Measurements from ENCODE around the gene SYT1. TPM values are rescaled to one million over a fixed set of nuclear protein-coding genes. Genes with fewer than 3 reads are reported as not detected.

SYT1 gene
- total RNA-seq, 1 donor from 2014 or later: 33.2 TPM

DNA sequence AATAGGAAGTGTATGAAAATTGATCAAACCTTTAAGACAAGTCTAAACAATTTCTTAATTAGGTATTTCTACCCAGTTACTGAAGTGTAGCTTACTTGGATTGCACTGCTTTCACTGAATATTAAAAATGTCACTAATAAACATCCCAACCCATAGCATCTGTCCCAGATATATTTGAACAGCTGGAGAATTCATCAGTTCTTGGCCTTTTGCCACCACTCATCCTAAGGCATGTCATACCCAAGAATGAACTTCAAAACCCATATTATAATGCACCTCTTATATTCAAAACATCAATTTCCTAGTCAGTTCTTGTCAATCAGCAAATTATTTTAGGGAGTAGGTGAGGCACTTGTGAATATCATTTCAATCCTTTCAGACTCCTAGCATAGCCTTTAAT, 433.9 kb downstream of the SYT1 start:
- FAIRE-seq (no peak), DNase-seq (ENCODE audit: low read depth) (no peak)
- H3K9me3 ChIP-seq (ENCODE audit: insufficient read depth, low read depth, low read length): no peaks in the 10 kb centered on the region
- Mint-ChIP-seq H3K27me3 (ENCODE audit: low read depth, unreplicated experiment) (no peaks in the 10 kb centered on the region), H3K27ac (ENCODE audit: unreplicated experiment) (no peak overlapping the region), H3K9me3 (ENCODE audit: unreplicated experiment) (no peaks in the 10 kb centered on the region), H3K36me3 (ENCODE audit: low read depth, unreplicated experiment) (peaks cover 9% of the 10 kb centered on the region), H3K4me1 (ENCODE audit: low read depth, unreplicated experiment) (no peaks in the 10 kb centered on the region), H3K4me3 (ENCODE audit: unreplicated experiment) (no peak overlapping the region)
- H3K27ac ChIP-seq (ENCODE audit: low read depth, low read length): no peak overlapping the region
- H2AFZ ChIP-seq (ENCODE audit: low read depth, low read length): no peak overlapping the region
- no peaks in the 10 kb centered on the region for H3K4me1 ChIP-seq (ENCODE audit: insufficient read depth, low read length)
- H3K4me2 ChIP-seq (ENCODE audit: low read length): no peak overlapping the region
- no peak overlapping the region for H3K4me3 ChIP-seq (ENCODE audit: insufficient read depth, low read depth, low read length)
- H3K79me2 ChIP-seq (ENCODE audit: insufficient read depth, low read length): no peaks in the 10 kb centered on the region
- TF ChIP-seq CTCF (IDR thresholded peaks at IDR 0.05; ENCODE audit: insufficient read depth, low read depth, low read length): no peak
- H3K27me3 ChIP-seq (ENCODE audit: insufficient read depth, low read length): no peaks in the 10 kb centered on the region
- no peaks in the 10 kb centered on the region for H4K20me1 ChIP-seq (ENCODE audit: insufficient read depth, low read length)
- peaks cover 5% of the 10 kb centered on the region for H3K36me3 ChIP-seq (ENCODE audit: insufficient read depth, low read length)
- H3K9ac ChIP-seq (ENCODE audit: low read length): no peak overlapping the region

GRCh38 chr12:79299447-79300198, 435.0 kb downstream of the SYT1 start:
- no peak overlapping the region for H3K27ac Mint-ChIP-seq (ENCODE audit: unreplicated experiment)
- no peak overlapping the region for H3K4me3 ChIP-seq (ENCODE audit: insufficient read depth, low read depth, low read length)
- no peaks in the 10 kb centered on the region for H4K20me1 ChIP-seq (ENCODE audit: insufficient read depth, low read length)
- no peak overlapping the region for H2AFZ ChIP-seq (ENCODE audit: low read depth, low read length)
- no peaks in the 10 kb centered on the region for H3K27me3 ChIP-seq (ENCODE audit: insufficient read depth, low read length)
- no peak overlapping the region for H3K27ac ChIP-seq (ENCODE audit: low read depth, low read length)
- peaks cover 9% of the 10 kb centered on the region for H3K36me3 Mint-ChIP-seq (ENCODE audit: low read depth, unreplicated experiment)
- no peak for FAIRE-seq
- no peaks in the 10 kb centered on the region for H3K27me3 Mint-ChIP-seq (ENCODE audit: low read depth, unreplicated experiment)
- H3K9me3 Mint-ChIP-seq (ENCODE audit: unreplicated experiment): no peaks in the 10 kb centered on the region
- no peak overlapping the region for H3K9ac ChIP-seq (ENCODE audit: low read length)
- H3K4me2 ChIP-seq (ENCODE audit: low read length): no peak overlapping the region
- TF ChIP-seq CTCF (IDR thresholded peaks at IDR 0.05; ENCODE audit: insufficient read depth, low read depth, low read length) (no peak), EZH2 (IDR thresholded peaks at IDR 0.05; ENCODE audit: insufficient read depth, low read length) (no peak)
- H3K4me1 Mint-ChIP-seq (ENCODE audit: low read depth, unreplicated experiment): no peaks in the 10 kb centered on the region
- peaks cover 4% of the 10 kb centered on the region for H3K36me3 ChIP-seq (ENCODE audit: insufficient read depth, low read length)
- no peaks in the 10 kb centered on the region for H3K4me1 ChIP-seq (ENCODE audit: insufficient read depth, low read length)
- no peaks in the 10 kb centered on the region for H3K79me2 ChIP-seq (ENCODE audit: insufficient read depth, low read length)
- no peak overlapping the region for H3K4me3 Mint-ChIP-seq (ENCODE audit: unreplicated experiment)
- no peaks in the 10 kb centered on the region for H3K9me3 ChIP-seq (ENCODE audit: insufficient read depth, low read depth, low read length)
- DNase-seq (ENCODE audit: low read depth): no peak

DNA sequence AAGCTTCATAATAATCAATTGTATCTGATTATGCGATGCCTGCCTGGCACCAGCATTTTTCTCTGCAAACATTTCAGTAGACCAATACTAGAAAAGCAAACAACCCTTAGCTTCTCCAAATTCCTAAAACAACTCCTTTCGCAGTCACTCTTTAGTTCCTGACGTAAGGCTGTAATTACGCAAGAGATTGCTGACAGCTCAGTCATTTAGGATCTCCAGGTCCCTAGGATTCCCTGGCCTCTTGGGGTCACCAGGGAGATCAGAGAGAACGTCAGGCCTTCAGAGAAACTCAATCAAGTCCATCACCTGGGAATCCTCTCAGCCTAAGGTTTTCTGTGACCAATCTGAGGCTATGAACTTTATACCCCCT, 435.6 kb downstream of the SYT1 start:
- H3K4me3 ChIP-seq (ENCODE audit: insufficient read depth, low read depth, low read length): no peak overlapping the region
- no peaks in the 10 kb centered on the region for H3K4me1 Mint-ChIP-seq (ENCODE audit: low read depth, unreplicated experiment)
- no peaks in the 10 kb centered on the region for H3K27me3 Mint-ChIP-seq (ENCODE audit: low read depth, unreplicated experiment)
- H4K20me1 ChIP-seq (ENCODE audit: insufficient read depth, low read length): no peaks in the 10 kb centered on the region
- no peak overlapping the region for H3K9ac ChIP-seq (ENCODE audit: low read length)
- no peak overlapping the region for H3K4me2 ChIP-seq (ENCODE audit: low read length)
- DNase-seq (ENCODE audit: low read depth): peak; percentile 10
- no peak for TF ChIP-seq EZH2 (IDR thresholded peaks at IDR 0.05; ENCODE audit: insufficient read depth, low read length)
- no peak for TF ChIP-seq CTCF (IDR thresholded peaks at IDR 0.05; ENCODE audit: insufficient read depth, low read depth, low read length)
- FAIRE-seq: no peak
- no peaks in the 10 kb centered on the region for H3K79me2 ChIP-seq (ENCODE audit: insufficient read depth, low read length)
- H3K9me3 ChIP-seq (ENCODE audit: insufficient read depth, low read depth, low read length): no peaks in the 10 kb centered on the region
- H3K9me3 Mint-ChIP-seq (ENCODE audit: unreplicated experiment): no peaks in the 10 kb centered on the region
- no peak overlapping the region for H3K27ac ChIP-seq (ENCODE audit: low read depth, low read length)
- H3K27me3 ChIP-seq (ENCODE audit: insufficient read depth, low read length): no peaks in the 10 kb centered on the region
- H3K4me3 Mint-ChIP-seq (ENCODE audit: unreplicated experiment): no peak overlapping the region
- H3K36me3 Mint-ChIP-seq (ENCODE audit: low read depth, unreplicated experiment): peaks cover 9% of the 10 kb centered on the region
- no peaks in the 10 kb centered on the region for H3K4me1 ChIP-seq (ENCODE audit: insufficient read depth, low read length)
- H3K36me3 ChIP-seq (ENCODE audit: insufficient read depth, low read length): peaks cover 2% of the 10 kb centered on the region
- no peak overlapping the region for H2AFZ ChIP-seq (ENCODE audit: low read depth, low read length)
- H3K27ac Mint-ChIP-seq (ENCODE audit: unreplicated experiment): no peak overlapping the region

Data from astrocyte (in vitro differentiated cells and primary cell).